ENCODE results near the gene CHRD.
A peak's percentile ranks its signal among the peaks of the same experiment; 100 is the strongest.

Gene CHRD

GRCh38 chr3:184389384-184389783 lies 9.5 kb downstream of the CHRD start:
- H3K9me3 ChIP-seq (ENCODE audit: insufficient read depth, low read depth, low read length), result no peaks in the 10 kb centered on the region
- no peak overlapping the region for H3K27ac ChIP-seq (ENCODE audit: low read length)
- no peaks in the 10 kb centered on the region for H3K4me1 ChIP-seq (ENCODE audit: insufficient read depth, low read length)
- H3K36me3 ChIP-seq (ENCODE audit: insufficient read depth, low read depth, low read length), result no peaks in the 10 kb centered on the region
- H3K27me3 ChIP-seq (ENCODE audit: insufficient read depth, low read length), result no peaks in the 10 kb centered on the region
- no peak overlapping the region for H3K9ac ChIP-seq (ENCODE audit: low read depth, low read length)
- H3K4me3 ChIP-seq (ENCODE audit: low read length), result no peak overlapping the region

DNA sequence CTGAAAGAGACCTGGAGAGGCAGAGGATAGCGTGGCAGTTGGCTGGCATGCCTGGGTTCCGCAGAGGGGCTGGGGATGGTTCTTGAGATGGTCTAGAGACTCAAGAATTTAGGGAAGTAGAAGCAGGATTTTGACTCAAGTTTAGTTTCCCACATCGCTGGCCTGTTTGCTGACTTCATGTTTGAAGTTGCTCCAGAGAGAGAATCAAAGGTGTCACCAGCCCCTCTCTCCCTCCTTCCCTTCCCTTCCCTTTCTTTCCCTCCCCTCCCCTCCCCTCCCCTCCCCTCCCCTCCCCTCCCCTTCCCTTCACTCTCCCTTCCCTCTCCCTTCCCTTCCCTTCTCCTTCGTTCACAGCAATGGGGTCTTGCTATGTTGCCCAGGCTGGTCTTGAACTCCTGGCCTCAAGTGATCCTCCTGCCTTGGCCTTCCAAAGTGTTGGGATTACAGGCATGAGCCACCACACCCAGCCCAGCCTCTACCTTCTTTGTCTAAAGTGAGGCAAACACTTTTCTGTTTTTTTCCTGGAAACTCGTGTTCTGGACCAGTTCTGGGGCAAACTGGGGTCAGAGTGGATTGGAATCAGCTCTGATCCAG lies 10.2 kb downstream of the CHRD start:
- H3K27ac ChIP-seq (ENCODE audit: low read length), result no peak overlapping the region
- H3K9ac ChIP-seq (ENCODE audit: low read depth, low read length), result no peak overlapping the region
- H3K9me3 ChIP-seq (ENCODE audit: insufficient read depth, low read depth, low read length), result no peaks in the 10 kb centered on the region
- H3K36me3 ChIP-seq (ENCODE audit: insufficient read depth, low read depth, low read length), result no peaks in the 10 kb centered on the region
- no peaks in the 10 kb centered on the region for H3K27me3 ChIP-seq (ENCODE audit: insufficient read depth, low read length)
- H3K4me3 ChIP-seq (ENCODE audit: low read length), result no peak overlapping the region
- no peaks in the 10 kb centered on the region for H3K4me1 ChIP-seq (ENCODE audit: insufficient read depth, low read length)

DNA sequence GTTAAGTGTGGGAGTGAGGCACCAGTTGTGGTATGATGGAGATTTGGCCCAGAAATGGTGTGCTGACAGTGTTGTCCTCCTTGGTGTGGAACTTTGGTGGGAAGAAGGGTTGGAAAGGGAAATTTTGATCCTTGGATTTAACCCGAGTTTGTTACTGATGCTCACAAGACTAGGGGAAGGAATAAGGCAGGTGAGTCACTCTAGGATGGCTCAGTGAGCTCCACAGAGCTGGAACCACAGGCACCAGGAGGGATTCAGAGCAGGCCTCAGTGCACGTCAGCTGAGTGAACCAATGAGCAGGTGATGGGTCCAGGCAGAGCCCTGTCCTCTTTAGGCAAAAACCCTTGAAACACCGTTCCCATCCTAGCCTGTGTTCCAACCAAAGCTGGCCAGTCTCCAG lies 11.4 kb downstream of the CHRD start:
- Histone ChIP-seq H3K27ac (ENCODE audit: low read length) (no peak overlapping the region), H3K9me3 (ENCODE audit: insufficient read depth, low read depth, low read length) (no peaks in the 10 kb centered on the region), H3K27me3 (ENCODE audit: insufficient read depth, low read length) (no peaks in the 10 kb centered on the region), H3K4me3 (ENCODE audit: low read length) (no peak overlapping the region), H3K4me1 (ENCODE audit: insufficient read depth, low read length) (no peaks in the 10 kb centered on the region), H3K36me3 (ENCODE audit: insufficient read depth, low read depth, low read length) (no peaks in the 10 kb centered on the region), H3K9ac (ENCODE audit: low read depth, low read length) (no peak overlapping the region)

GRCh38 chr3:184395320-184395660 lies 15.4 kb downstream of the CHRD start:
- Histone ChIP-seq H3K27me3 (ENCODE audit: insufficient read depth, low read length) (no peaks in the 10 kb centered on the region), H3K36me3 (ENCODE audit: insufficient read depth, low read depth, low read length) (no peaks in the 10 kb centered on the region), H3K4me1 (ENCODE audit: insufficient read depth, low read length) (peaks cover 4% of the 10 kb centered on the region; the same call in 1 of the 2 replicates), H3K4me3 (ENCODE audit: low read length) (no peak overlapping the region), H3K9ac (ENCODE audit: low read depth, low read length) (no peak overlapping the region), H3K27ac (ENCODE audit: low read length) (no peak overlapping the region), H3K9me3 (ENCODE audit: insufficient read depth, low read depth, low read length) (no peaks in the 10 kb centered on the region)

- H3K27me3 ChIP-seq (ENCODE audit: insufficient read depth, low read length), result no peaks in the 10 kb centered on the region
- no peaks in the 10 kb centered on the region for H3K9me3 ChIP-seq (ENCODE audit: insufficient read depth, low read depth, low read length)
- H3K4me3 ChIP-seq (ENCODE audit: low read length), result peak overlapping the region; percentile 40; the same call in 1 of the 2 replicates
- H3K9ac ChIP-seq (ENCODE audit: low read depth, low read length), result no peak overlapping the region
- no peaks in the 10 kb centered on the region for H3K36me3 ChIP-seq (ENCODE audit: insufficient read depth, low read depth, low read length)
- no peak overlapping the region for H3K27ac ChIP-seq (ENCODE audit: low read length)
- peaks cover 4% of the 10 kb centered on the region; the same call in 1 of the 2 replicates for H3K4me1 ChIP-seq (ENCODE audit: insufficient read depth, low read length)
Measured at GRCh38 chr3:184399410-184399809, 19.6 kb downstream of the CHRD start.

DNA sequence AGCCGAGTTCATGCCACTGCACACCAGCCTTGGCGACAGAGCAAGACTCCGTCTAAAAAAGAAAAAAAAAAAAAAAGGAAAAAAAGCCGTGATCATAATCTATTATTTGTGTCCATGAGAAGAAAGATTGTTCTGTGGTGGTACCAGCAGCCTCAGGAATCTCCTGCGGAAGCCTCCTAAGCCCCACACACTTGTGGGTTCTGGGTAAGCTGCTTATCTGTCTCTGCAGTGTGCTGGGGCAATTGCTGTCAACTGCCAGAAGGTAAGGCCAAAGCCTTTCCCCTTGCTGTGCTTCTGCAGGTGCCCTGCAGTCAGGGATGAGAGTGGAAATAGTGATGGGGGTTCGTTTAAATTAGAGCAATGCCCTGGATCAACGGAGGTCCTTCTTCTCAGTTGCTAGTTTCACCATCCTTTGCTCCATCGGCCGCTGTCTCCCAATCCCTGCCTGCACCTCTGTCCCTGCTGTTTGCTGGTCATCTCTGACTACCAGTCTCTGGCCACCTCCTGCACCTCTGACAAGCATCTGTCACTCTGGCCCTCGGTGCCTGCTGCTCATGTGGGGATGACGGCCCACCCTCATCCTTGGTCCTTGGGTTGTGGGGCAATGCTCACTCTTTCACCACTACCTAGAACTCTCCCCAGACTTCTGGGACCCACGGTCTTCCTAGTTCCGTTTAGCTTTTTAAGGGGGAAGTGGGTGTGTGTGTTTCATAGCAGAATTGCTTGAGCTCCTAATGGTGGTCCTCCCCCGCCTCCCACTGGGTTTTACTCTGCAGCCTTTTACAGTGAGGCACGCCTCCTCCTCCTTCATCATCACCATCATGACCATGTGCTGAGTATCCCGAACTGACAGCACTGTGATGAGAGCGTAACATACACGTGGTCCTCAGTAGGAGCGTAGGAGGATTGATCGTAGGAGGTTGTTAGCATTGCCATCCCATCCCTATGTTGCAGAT lies 25.5 kb downstream of the CHRD start:
- H3K27me3 ChIP-seq (ENCODE audit: insufficient read depth, low read length), result no peaks in the 10 kb centered on the region
- H3K27ac ChIP-seq (ENCODE audit: low read length), result no peak overlapping the region
- no peaks in the 10 kb centered on the region for H3K4me1 ChIP-seq (ENCODE audit: insufficient read depth, low read length)
- H3K9ac ChIP-seq (ENCODE audit: low read depth, low read length), result no peak overlapping the region
- H3K4me3 ChIP-seq (ENCODE audit: low read length), result no peak overlapping the region
- H3K36me3 ChIP-seq (ENCODE audit: insufficient read depth, low read depth, low read length), result no peaks in the 10 kb centered on the region
- H3K9me3 ChIP-seq (ENCODE audit: insufficient read depth, low read depth, low read length), result no peaks in the 10 kb centered on the region

DNA sequence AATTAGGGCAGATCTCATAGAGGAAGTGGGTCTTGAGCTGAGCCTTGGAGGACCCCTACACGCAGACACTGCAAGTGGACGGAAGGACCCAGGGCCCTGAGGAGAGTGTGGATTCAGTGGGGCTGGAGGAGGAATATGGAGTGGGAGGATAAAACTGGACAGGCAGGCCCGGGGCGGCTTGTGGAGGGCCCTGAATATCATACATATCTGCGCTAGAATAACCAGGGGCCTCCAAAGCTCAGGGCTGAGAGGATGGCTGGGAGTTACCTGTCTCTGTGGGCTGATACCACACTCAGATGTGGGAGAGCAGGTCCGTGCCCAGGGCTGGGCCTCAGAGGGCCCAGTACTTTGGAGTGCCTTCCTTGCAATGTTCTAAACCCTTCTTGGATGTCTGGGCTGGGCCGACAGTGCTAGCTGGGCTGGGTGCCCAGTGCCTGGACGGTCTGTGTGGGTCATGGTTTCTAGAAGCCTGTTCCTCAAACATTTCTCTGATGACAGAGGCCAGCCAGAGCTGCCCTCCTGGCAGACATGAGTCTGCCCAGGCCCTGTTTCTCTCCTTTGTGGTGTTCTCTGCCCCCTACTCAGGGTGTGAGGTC lies 29.6 kb downstream of the CHRD start:
- H3K9me3 ChIP-seq (ENCODE audit: insufficient read depth, low read depth, low read length), result no peaks in the 10 kb centered on the region
- no peaks in the 10 kb centered on the region for H3K27me3 ChIP-seq (ENCODE audit: insufficient read depth, low read length)
- H3K9ac ChIP-seq (ENCODE audit: low read depth, low read length), result no peak overlapping the region
- H3K27ac ChIP-seq (ENCODE audit: low read length), result no peak overlapping the region
- H3K4me3 ChIP-seq (ENCODE audit: low read length), result no peak overlapping the region
- no peaks in the 10 kb centered on the region for H3K4me1 ChIP-seq (ENCODE audit: insufficient read depth, low read length)
- no peaks in the 10 kb centered on the region for H3K36me3 ChIP-seq (ENCODE audit: insufficient read depth, low read depth, low read length)

DNA sequence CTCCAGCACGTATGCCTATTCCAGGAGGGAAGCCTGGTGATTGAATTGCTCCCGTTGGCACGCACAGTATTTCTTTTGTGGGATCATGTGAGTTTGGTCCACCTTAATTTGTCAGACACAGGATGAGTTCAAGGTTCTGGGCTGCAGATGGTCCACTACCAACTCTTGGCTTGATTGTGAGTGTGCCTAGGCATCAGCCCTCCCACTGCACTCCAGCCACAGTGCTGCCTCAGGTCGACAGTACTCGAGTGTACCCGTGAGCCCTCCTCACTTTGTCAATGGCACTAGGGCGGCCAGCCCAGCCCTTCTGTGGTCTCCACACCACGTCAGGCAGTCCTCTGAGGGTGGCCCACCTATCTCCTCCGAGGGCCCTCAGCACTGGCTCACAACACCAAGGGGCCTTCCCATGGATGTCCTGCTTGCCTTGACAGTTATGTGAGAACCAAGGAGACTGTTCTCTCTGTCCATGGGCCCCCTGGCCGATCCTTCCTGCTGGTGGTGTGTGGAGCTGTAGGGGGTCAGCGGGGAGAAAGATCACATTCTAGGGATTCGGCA lies 30.2 kb downstream of the CHRD start:
- H3K9me3 ChIP-seq (ENCODE audit: insufficient read depth, low read depth, low read length), result no peaks in the 10 kb centered on the region
- no peak overlapping the region for H3K27ac ChIP-seq (ENCODE audit: low read length)
- no peaks in the 10 kb centered on the region for H3K4me1 ChIP-seq (ENCODE audit: insufficient read depth, low read length)
- no peak overlapping the region for H3K4me3 ChIP-seq (ENCODE audit: low read length)
- H3K27me3 ChIP-seq (ENCODE audit: insufficient read depth, low read length), result no peaks in the 10 kb centered on the region
- no peak overlapping the region for H3K9ac ChIP-seq (ENCODE audit: low read depth, low read length)
- no peaks in the 10 kb centered on the region for H3K36me3 ChIP-seq (ENCODE audit: insufficient read depth, low read depth, low read length)

DNA sequence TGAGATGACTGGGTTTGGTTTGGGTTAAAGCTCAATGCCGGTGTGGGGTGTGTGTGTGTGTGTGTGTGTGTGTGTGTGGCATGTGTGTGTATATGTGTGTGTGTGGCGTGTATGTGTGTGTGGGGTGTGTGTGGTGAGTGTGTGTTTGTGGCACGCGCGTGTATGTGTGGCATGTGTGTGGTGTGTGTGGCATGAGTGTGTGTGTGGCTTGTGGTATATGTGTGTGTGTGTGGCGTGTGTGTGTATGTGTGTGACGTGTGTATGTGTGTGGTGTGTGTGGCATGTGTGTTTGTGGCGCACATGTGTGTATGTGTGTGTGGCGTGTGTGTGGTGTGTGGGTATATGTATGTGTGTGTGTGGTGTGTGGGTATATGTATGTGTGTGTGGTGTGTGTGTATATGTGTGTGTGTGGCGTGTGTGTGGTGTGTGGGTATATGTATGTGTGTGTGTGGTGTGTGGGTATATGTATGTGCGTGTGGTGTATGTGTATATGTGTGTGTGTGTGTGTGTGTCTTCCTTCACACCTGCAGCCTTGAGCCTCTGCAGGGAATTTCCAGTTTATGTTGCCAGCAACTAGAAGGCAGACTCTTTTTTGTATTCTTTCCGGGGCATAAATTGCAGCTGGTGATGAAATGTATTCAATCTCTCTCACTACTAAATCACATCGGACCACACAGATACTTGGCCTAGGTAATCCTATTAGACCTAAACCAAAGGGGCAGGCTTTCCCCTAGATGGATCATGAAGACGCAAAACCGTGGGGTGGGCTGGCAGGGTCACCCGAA lies 34.8 kb downstream of the CHRD start:
- Histone ChIP-seq H3K27me3 (ENCODE audit: insufficient read depth, low read length) (no peaks in the 10 kb centered on the region), H3K9me3 (ENCODE audit: insufficient read depth, low read depth, low read length) (no peaks in the 10 kb centered on the region), H3K27ac (ENCODE audit: low read length) (no peak overlapping the region), H3K4me1 (ENCODE audit: insufficient read depth, low read length) (no peaks in the 10 kb centered on the region), H3K4me3 (ENCODE audit: low read length) (no peak overlapping the region), H3K36me3 (ENCODE audit: insufficient read depth, low read depth, low read length) (no peaks in the 10 kb centered on the region), H3K9ac (ENCODE audit: low read depth, low read length) (no peak overlapping the region)

- no peak overlapping the region for H3K4me3 ChIP-seq (ENCODE audit: low read length)
- H3K9ac ChIP-seq (ENCODE audit: low read depth, low read length), result no peak overlapping the region
- H3K9me3 ChIP-seq (ENCODE audit: insufficient read depth, low read depth, low read length), result no peaks in the 10 kb centered on the region
- no peaks in the 10 kb centered on the region for H3K36me3 ChIP-seq (ENCODE audit: insufficient read depth, low read depth, low read length)
- no peaks in the 10 kb centered on the region for H3K4me1 ChIP-seq (ENCODE audit: insufficient read depth, low read length)
- H3K27me3 ChIP-seq (ENCODE audit: insufficient read depth, low read length), result no peaks in the 10 kb centered on the region
- no peak overlapping the region for H3K27ac ChIP-seq (ENCODE audit: low read length)
Measured at GRCh38 chr3:184415203-184415490, 35.3 kb downstream of the CHRD start.

DNA sequence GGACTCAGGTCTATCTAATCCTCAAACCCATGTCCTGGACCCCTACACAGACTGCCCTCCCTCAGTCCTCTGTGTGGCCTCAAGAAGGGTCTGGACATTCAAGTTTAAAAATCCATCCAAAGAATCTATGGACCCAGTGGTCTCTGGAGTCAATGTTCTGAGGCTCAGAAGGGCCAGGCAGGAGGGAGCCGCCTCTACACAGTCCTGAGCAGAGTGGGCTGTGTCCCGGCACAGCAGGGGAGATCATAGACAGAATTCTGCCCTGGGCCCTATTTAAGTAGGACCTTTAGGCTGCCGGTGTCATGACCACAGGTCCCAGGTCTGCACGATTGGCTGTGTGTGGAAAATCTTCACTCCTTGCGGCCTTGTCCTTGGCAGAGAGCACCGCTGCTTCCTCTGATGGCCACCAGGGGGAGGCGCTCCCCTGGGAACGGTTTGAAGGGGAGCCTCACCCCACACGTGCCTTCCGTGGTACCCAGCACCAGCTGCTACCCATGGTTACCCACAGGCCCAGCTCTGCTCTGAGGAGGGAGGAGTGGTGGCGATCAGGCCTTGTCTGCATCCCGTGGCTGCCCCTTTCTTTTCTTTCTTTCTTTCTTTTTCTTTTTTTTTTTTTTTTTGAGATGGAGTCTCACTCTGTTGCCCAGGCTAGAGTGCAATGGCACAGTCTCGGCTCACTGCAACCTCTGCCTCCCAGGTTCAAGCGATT lies 37.9 kb downstream of the CHRD start:
- Histone ChIP-seq H3K27ac (ENCODE audit: low read length) (no peak overlapping the region), H3K4me1 (ENCODE audit: insufficient read depth, low read length) (no peaks in the 10 kb centered on the region), H3K27me3 (ENCODE audit: insufficient read depth, low read length) (no peaks in the 10 kb centered on the region), H3K9me3 (ENCODE audit: insufficient read depth, low read depth, low read length) (no peaks in the 10 kb centered on the region; the same call in 1 of the 2 replicates), H3K9ac (ENCODE audit: low read depth, low read length) (no peak overlapping the region), H3K4me3 (ENCODE audit: low read length) (no peak overlapping the region), H3K36me3 (ENCODE audit: insufficient read depth, low read depth, low read length) (no peaks in the 10 kb centered on the region)
